Measurements from ENCODE around the gene MCC. TPM values are rescaled to one million over a fixed set of nuclear protein-coding genes. Genes with fewer than 3 reads are reported as not detected.

Gene MCC
- total RNA-seq, 1 donor from 2014 or later = 37.1 TPM

DNA sequence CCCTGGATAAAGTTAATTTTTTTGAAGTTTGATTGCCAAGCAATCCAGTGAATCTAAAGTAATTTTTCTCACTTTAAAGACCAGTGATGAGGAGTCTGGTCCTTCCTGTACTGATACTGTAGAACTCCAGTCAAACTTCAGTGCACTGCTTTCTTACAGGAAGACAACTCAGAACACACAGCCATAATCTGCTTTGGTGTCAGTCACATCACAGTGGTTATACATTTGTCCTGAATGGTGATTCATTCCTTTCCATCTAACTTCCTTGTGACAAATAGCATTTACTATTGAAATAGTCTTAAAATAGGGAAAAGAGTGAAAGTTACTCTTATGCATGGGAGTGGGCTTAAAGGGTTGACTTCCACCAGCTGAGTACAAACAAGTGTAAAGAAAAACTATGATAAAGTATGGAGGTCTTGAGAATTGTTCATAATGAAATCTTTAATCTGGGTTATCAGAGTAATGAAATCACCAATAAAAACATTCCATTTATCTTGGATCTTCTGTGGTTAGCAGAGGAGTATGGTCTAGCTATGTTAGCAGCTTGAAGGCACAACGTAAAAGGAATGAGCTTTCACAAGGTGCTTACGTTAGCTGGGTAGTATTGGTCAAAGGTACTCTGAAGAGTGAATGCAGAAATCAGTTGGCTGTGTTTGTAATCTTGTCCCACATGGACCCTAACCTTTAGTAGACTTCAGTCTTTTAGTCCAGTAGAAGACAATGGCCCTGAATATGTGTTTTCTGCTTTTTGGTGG is 470.2 kb downstream of the MCC start:
- DNase-seq = peak; percentile 32

- DNase-seq = no peak
These were observed 482.8 kb downstream of the MCC start for GRCh38 chr5:113005454-113005853.

DNA sequence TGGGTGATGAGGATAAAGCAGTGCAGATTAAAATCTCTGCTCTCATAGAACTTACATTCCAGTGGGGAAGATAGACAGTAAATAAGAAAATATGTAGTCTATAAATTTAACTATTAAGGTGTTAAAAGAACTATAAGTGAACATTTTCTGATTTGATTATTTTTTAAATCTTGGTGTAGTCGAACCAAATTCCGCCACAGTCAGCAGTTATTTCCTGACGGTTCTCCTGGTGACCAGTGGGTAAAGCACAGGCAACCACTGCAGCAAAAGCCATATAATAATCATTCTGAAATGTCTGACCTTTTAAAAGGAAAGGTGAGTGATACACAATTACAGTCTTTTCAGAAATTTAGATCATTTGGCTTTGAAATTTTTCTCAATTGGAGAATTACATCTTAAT is 484.5 kb downstream of the MCC start:
- no peak for DNase-seq

- no peak for DNase-seq
These were observed 485.8 kb downstream of the MCC start for GRCh38 chr5:113002423-113002822.

DNA sequence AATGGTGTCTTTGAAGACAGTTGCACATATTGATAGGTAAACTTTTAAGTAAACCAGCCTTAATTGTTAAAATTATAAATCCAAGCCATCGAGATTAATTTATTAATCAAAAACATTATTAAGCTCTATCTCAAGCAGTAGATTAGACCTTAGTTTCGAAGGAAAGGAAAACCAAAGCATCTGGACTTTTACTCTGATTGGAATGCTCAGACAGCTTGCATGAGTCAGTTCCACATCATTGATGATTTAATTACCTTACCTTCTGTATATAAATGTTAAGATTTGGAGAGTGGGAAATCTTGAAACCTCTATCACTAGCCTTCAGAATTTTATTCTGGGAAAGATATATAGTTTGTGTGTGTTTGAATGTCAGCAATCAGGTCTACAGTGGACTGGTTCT is 487.8 kb downstream of the MCC start:
- no peak for DNase-seq

GRCh38 chr5:112998296-112998695 is 490.0 kb downstream of the MCC start:
- no peak for DNase-seq

DNA sequence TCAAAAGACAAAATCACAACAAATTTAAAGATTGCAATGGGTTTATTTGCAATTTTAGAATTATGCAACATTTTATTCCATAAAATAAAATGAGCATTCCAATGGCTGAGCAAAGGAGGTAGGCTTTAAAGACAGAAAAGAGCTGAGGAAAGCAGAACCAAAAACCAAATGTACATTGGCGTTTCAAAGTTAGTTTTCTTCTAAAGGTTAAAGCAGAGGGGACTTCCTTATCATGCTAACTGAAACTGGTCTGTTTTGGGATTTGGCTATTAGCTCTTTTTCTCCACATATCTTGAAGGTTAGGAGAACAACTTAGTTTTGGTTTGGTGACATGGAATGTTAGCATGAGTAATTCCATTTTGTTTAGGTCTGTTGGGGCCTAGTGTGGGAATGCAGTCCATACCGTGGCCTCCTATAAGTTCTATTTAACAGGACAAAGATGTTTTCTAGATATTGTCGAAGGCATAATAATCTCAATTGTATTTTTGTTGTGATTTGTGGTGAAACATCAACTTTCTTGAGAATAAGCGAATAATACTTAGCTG is 491.4 kb downstream of the MCC start:
- DNase-seq = no peak

- peak; percentile 85 for DNase-seq
These were observed 492.3 kb downstream of the MCC start for GRCh38 chr5:112995764-112996618.

GRCh38 chr5:112986224-112986623 is 502.0 kb downstream of the MCC start:
- DNase-seq = no peak

- DNase-seq = no peak
These were observed 504.9 kb downstream of the MCC start for GRCh38 chr5:112983363-112983762.

GRCh38 chr5:112979723-112980122 is 508.5 kb downstream of the MCC start:
- DNase-seq = no peak

DNA sequence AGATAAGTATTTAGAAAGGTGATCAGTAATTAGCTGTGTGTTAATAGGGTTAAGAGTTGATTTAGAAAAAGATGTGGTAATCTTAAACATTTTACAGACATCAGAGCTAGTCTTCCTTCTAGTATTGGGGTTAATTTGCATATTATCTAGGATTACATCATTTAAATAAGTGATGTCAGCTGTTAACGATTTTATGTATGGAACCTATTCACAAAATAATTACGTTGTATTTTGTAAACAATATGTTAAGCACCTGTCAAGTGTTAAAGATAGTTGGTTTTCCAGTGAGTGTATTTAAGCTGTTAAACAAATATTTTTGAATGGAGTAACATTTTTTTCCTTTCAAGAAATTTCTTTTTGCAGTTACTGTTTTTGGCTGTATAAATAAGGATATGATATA is 509.4 kb downstream of the MCC start:
- DNase-seq = no peak

- DNase-seq = peak; percentile 27
These were observed 510.8 kb downstream of the MCC start for GRCh38 chr5:112977440-112977861.

DNA sequence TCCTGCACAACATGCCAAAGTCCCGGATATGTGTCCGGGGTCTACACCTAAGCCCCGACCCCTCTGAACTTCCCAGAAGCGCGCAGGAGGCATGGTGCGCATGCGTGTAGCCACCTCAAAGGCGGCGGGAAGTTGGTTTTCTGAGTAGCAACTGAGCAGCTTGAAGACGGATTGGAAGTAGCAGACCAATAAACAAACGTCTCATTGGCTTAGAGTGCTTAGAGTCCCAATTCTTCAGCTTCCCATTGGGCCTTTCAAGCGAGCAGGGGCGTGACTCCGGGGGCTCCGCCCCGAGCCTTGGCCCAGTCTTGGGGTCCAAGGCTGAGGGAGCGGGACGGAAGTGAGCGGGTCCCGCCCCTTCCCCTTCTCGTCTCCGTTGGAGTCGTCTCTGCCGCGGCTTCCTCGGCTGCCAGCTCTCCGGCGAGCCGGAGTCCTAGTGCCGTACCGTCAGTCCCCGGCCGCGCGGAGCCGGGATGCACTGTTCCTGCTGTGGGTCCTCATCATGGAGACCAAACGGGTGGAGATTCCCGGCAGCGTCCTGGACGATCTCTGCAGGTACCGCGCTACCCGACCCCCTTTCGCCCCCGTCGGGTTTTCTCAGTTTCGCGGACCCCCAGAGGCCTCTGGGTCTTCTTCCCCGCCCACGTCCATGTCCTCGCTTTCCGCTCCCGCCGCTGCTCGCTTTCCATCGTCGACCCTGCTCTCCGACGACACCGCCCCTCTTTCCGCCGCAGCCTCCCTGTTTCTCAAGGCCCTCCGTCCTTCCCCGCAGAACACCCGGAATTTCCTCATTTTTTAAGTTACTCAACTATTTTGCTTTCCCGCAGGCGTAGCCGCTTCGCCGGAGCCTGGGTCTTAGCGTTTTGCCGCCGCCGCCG is 511.6 kb downstream of the MCC start, which contains the start of gene DCP2:
Gene DCP2, plus strand, starts transcription at position 367 of the 878 bp plus-strand sequence. Its CDS starts 136 bp downstream, at position 503.
- DNase-seq = peak; percentile 99

GRCh38 chr5:112975721-112976431 is 512.4 kb downstream of the MCC start:
- DNase-seq = no peak

DNA sequence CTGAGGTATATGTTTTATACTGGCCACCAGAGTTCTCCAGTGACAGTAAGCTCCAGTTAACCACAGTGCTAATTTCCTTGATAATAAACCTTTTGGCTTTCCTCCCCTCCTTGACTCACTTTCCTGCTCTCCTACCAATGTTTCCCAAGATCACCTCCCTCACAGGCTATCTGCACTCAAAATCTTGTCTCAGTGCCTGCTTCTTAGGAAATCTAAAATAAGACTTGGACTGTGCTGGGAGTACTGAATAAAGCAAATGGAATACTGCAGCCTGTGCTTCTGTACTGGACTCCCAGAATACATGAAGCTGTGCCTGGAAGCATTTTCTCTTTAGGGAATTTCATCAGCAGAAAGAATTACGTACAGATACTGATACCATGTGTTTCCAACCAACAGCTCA is 513.4 kb downstream of the MCC start:
- no peak for DNase-seq

DNA sequence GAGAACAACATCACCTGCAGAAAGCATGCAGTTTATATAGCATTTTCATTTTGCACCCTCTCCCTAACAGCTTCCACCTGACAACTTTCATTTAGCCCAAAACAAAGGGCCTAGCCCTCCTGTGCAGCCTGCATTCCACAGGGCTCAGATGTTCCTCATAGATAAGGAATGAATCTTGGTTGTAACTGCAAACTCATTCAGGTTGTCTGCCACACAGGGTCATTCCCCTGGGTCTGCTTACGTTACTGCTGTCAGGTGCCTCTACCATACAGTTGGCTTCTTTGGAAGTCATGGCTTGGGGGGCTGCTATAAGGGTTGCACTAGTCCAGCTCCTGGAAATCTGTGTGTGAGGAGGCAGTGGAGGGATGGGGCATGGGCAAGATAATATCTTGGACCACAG is 514.3 kb downstream of the MCC start:
- no peak for DNase-seq

- DNase-seq = no peak
These were observed 515.2 kb downstream of the MCC start for GRCh38 chr5:112973036-112973435.
